GM23338 (cell line): ENCODE results near the gene RGSL1. TPM values are rescaled to one million over a fixed set of nuclear protein-coding genes. Genes with fewer than 3 reads are reported as not detected.

Experiments used
- ATAC-seq: fragments of 200-7000 bp; cut with Tn5 transposase; 3 replicates; pipeline ENCODE4 v1.9.1; 2020
- DNase-seq: peaks from one replicate; pipeline ENCODE4 v3.0.0-alpha.2; 2015; ENCODE audit warnings: low spot score
- H2AFZ ChIP-seq: fragments of 200-600 bp; sonication (generic); 2 replicates; pipeline ENCODE4 v1.8.0; 2016; ENCODE audit warnings: antibody characterized with exemption, mild to moderate bottlenecking, moderate library complexity
- H3F3A ChIP-seq: fragments of 200-600 bp; sonication (generic); replicated peaks from 2 replicates; pipeline ENCODE4 v1.8.0; 2017; ENCODE audit warnings: antibody characterized with exemption, mixed run types, low read depth
- H3K27ac ChIP-seq: fragments of 200-600 bp; sonication (generic); 2 replicates; pipeline ENCODE4 v1.6.1; 2016; ENCODE audit warnings: low read depth
- H3K27me3 ChIP-seq: fragments of 200-600 bp; sonication (generic); 2 replicates; pipeline ENCODE4 v1.8.0; 2016; ENCODE audit warnings: mild to moderate bottlenecking, mixed run types, moderate library complexity; ENCODE audit not compliant: insufficient read depth
- H3K36me3 ChIP-seq: fragments of 200-600 bp; sonication (generic); 2 replicates; pipeline ENCODE4 v1.8.0; 2016; ENCODE audit warnings: mild to moderate bottlenecking; ENCODE audit not compliant: insufficient read depth
- H3K4me1 ChIP-seq: fragments of 200-600 bp; sonication (generic); 2 replicates; pipeline ENCODE4 v1.8.0; 2016; ENCODE audit warnings: mild to moderate bottlenecking, moderate library complexity; ENCODE audit not compliant: insufficient read depth
- H3K4me2 ChIP-seq: fragments of 200-600 bp; sonication (generic); 2 replicates; pipeline ENCODE4 v1.7.1; 2017; ENCODE audit warnings: mixed run types
- H3K4me3 ChIP-seq: fragments of 200-600 bp; sonication (generic); 2 replicates; pipeline ENCODE4 v1.6.1; 2016; ENCODE audit warnings: mixed run types
- H3K79me2 ChIP-seq: fragments of 200-600 bp; sonication (generic); replicated peaks from 2 replicates; pipeline ENCODE4 v1.8.0; 2017; ENCODE audit warnings: mild to moderate bottlenecking; ENCODE audit not compliant: insufficient read depth
- H3K9me2 ChIP-seq: fragments of 200-600 bp; sonication (generic); 2 replicates; pipeline ENCODE4 v1.8.0; 2017; ENCODE audit not compliant: insufficient read depth
- H4K20me1 ChIP-seq: fragments of 200-600 bp; sonication (generic); replicated peaks from 2 replicates; pipeline ENCODE4 v1.8.0; 2017; ENCODE audit warnings: mild to moderate bottlenecking; ENCODE audit not compliant: insufficient read depth
- H3K27ac Mint-ChIP-seq: 2 replicates; pipeline ENCODE4 v1.8.0; 2020; ENCODE audit warnings: inconsistent platforms, mild to moderate bottlenecking, moderate library complexity, mixed read lengths
- H3K27me3 Mint-ChIP-seq: 3 replicates; pipeline ENCODE4 v1.8.0; 2022; ENCODE audit warnings: low read depth, mild to moderate bottlenecking, moderate library complexity, mixed read lengths, inconsistent platforms; ENCODE audit not compliant: insufficient read depth, poor library complexity
- H3K36me3 Mint-ChIP-seq: 3 replicates; pipeline ENCODE4 v1.8.0; 2021; ENCODE audit warnings: low read depth, mild to moderate bottlenecking, inconsistent platforms, moderate library complexity, mixed read lengths
- H3K4me1 Mint-ChIP-seq: 3 replicates; pipeline ENCODE4 v1.8.0; 2020; ENCODE audit warnings: mild to moderate bottlenecking, inconsistent platforms, mixed read lengths
- H3K4me3 Mint-ChIP-seq: 3 replicates; pipeline ENCODE4 v1.8.0; 2021; ENCODE audit warnings: moderate library complexity, mild to moderate bottlenecking, inconsistent platforms, mixed read lengths
- H3K9me3 Mint-ChIP-seq: 3 replicates; pipeline ENCODE4 v1.8.0; 2020; ENCODE audit warnings: moderate library complexity, mild to moderate bottlenecking, inconsistent platforms, mixed read lengths
- CREB1 ChIP-seq: fragments of 250-450 bp; sonication (Bioruptor Pico); IDR thresholded peaks from 2 replicates; pipeline ENCODE4 v1.5.0; 2020; ENCODE audit warnings: low read depth, mild to moderate bottlenecking, moderate library complexity
- EZH2 ChIP-seq: fragments of 200-600 bp; sonication (generic); IDR thresholded peaks from one replicate; pipeline ENCODE4 v1.8.0; 2017; ENCODE audit warnings: antibody characterized with exemption, mild to moderate bottlenecking, low read depth; ENCODE audit not compliant: unreplicated experiment
- EZH2phosphoT487 ChIP-seq: fragments of 200-600 bp; sonication (generic); IDR thresholded peaks from one replicate; pipeline ENCODE4 v1.8.1; 2018; ENCODE audit warnings: antibody characterized with exemption; ENCODE audit not compliant: unreplicated experiment
- JUNB ChIP-seq: IDR thresholded peaks from one replicate; pipeline ENCODE4 v1.6.1; 2016; ENCODE audit warnings: antibody characterized with exemption; ENCODE audit not compliant: unreplicated experiment
- NANOG ChIP-seq: IDR thresholded peaks from 2 replicates; pipeline ENCODE4 v1.6.1; 2016; ENCODE audit warnings: antibody characterized with exemption, borderline replicate concordance
- POLR2AphosphoS5 ChIP-seq: IDR thresholded peaks from 2 replicates; pipeline ENCODE4 v1.6.1; 2016; ENCODE audit warnings: antibody characterized with exemption, low read depth
- STAT1 ChIP-seq: IDR thresholded peaks from one replicate; pipeline ENCODE4 v1.6.1; 2016; ENCODE audit warnings: antibody characterized with exemption; ENCODE audit not compliant: unreplicated experiment
- ZNF114 ChIP-seq: fragments of 250-450 bp; sonication (Bioruptor Pico); IDR thresholded peaks from 2 replicates; pipeline ENCODE4 v1.5.0; 2020; ENCODE audit warnings: mild to moderate bottlenecking, moderate library complexity
- ZNF331 ChIP-seq: fragments of 250-450 bp; sonication (Bioruptor Pico); IDR thresholded peaks from 2 replicates; pipeline ENCODE4 v1.5.0; 2020; ENCODE audit warnings: low read depth, mild to moderate bottlenecking, moderate library complexity
- polyA plus RNA-seq: library from polyadenylated mRNA; unstranded; fragments of >200 nt; fragmentation: Nextera tagmentation; extraction: Ambion mirVana; gene quantifications from 2 replicates; pipeline ENCODE4 v1.2.1, GENCODE V29; 2016
- total RNA-seq: library from RNA; depleted of rRNA; stranded (reverse); fragments of >200 nt; shearing (Covaris generic); gene quantifications from 2 replicates; pipeline ENCODE4 v1.2.3, GENCODE V29; 2014
- TF ChIP-seq, protein P1 (sequence below): IDR thresholded peaks from one replicate; pipeline ENCODE4 v1.6.1; 2018; ENCODE audit warnings: antibody characterized with exemption; ENCODE audit not compliant: unreplicated experiment
- TF ChIP-seq, protein P2 (sequence below), 2 experiments: fragments of 200-600 bp in 1 of 2; sonication (generic) in 1 of 2; conservative IDR thresholded peaks; 2 replicates each; pipeline versions ENCODE4 v1.5.1 to v1.6.1; 2016 to 2017; ENCODE audit warnings: antibody characterized with exemption in 2 of 2, low read depth in 2 of 2, mild to moderate bottlenecking in 2 of 2, moderate library complexity in 1 of 2
- TF ChIP-seq, protein P3 (sequence below): IDR thresholded peaks from 2 replicates; pipeline ENCODE4 v1.6.1; 2016; ENCODE audit warnings: antibody characterized with exemption
- TF ChIP-seq, protein P4 (sequence below): fragments of 250-450 bp; sonication (Bioruptor Pico); IDR thresholded peaks from 2 replicates; pipeline ENCODE4 v1.5.0; 2020; ENCODE audit warnings: mild to moderate bottlenecking, moderate library complexity

The RGSL1 gene
- total and polyA plus RNA-seq, 2 experiments from 2014 or later = not detected

DNA sequence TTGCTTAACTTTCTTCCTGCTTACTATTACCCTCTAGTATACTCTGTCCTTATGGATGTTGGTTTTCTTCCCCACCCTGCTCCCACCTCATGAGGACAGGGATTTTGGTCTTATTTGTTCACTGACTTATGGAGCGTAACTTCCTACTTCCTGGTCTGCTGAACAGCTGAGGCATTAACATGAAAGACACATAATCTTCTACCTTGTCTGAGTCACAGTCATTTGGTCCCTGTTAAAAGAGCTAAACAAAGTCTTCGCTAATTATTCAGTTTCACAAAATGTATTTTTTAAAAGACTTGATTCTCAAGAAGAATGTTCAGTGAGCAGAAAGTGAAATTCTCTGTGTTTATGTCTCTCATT lies 120.6 kb downstream of the RGSL1 start:
- H3K4me3 Mint-ChIP-seq = no peak overlapping the region
- no peak overlapping the region; the same call in 1 of the 2 replicates for H2AFZ ChIP-seq
- H3K36me3 Mint-ChIP-seq = no peaks in the 10 kb centered on the region
- H4K20me1 ChIP-seq = no peaks in the 10 kb centered on the region
- no peak for DNase-seq
- no peak overlapping the region for H3K4me2 ChIP-seq
- no peaks in the 10 kb centered on the region; the same call in 2 of the 3 replicates for H3K4me1 Mint-ChIP-seq
- H3K27ac ChIP-seq = no peak overlapping the region
- no peaks in the 10 kb centered on the region for H3K27me3 ChIP-seq
- H3K27ac Mint-ChIP-seq = no peak overlapping the region
- H3K4me1 ChIP-seq = no peaks in the 10 kb centered on the region
- 0 out of 2 replicates have a peak, but pooled peaks cover 3% of the 10 kb centered on the region for H3K9me2 ChIP-seq
- H3K4me3 ChIP-seq = no peak overlapping the region
- no peaks in the 10 kb centered on the region for H3K36me3 ChIP-seq
- no peaks in the 10 kb centered on the region; the same call in 2 of the 3 replicates for H3K9me3 Mint-ChIP-seq
- ATAC-seq = no peak
- no peaks in the 10 kb centered on the region for H3F3A ChIP-seq
- no peaks in the 10 kb centered on the region for H3K27me3 Mint-ChIP-seq
- no peaks in the 10 kb centered on the region for H3K79me2 ChIP-seq
- TF ChIP-seq ZNF114 (CRISPR knock-in tag) (no peak), NANOG (no peak), EZH2phosphoT487 (no peak), JUNB (no peak), CREB1 (CRISPR knock-in tag) (no peak), EZH2 (no peak), STAT1 (no peak), POLR2AphosphoS5 (no peak), ZNF331 (CRISPR knock-in tag) (no peak)
- TF ChIP-seq, protein P1, sequence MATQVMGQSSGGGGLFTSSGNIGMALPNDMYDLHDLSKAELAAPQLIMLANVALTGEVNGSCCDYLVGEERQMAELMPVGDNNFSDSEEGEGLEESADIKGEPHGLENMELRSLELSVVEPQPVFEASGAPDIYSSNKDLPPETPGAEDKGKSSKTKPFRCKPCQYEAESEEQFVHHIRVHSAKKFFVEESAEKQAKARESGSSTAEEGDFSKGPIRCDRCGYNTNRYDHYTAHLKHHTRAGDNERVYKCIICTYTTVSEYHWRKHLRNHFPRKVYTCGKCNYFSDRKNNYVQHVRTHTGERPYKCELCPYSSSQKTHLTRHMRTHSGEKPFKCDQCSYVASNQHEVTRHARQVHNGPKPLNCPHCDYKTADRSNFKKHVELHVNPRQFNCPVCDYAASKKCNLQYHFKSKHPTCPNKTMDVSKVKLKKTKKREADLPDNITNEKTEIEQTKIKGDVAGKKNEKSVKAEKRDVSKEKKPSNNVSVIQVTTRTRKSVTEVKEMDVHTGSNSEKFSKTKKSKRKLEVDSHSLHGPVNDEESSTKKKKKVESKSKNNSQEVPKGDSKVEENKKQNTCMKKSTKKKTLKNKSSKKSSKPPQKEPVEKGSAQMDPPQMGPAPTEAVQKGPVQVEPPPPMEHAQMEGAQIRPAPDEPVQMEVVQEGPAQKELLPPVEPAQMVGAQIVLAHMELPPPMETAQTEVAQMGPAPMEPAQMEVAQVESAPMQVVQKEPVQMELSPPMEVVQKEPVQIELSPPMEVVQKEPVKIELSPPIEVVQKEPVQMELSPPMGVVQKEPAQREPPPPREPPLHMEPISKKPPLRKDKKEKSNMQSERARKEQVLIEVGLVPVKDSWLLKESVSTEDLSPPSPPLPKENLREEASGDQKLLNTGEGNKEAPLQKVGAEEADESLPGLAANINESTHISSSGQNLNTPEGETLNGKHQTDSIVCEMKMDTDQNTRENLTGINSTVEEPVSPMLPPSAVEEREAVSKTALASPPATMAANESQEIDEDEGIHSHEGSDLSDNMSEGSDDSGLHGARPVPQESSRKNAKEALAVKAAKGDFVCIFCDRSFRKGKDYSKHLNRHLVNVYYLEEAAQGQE = no peak
- TF ChIP-seq, protein P2, sequence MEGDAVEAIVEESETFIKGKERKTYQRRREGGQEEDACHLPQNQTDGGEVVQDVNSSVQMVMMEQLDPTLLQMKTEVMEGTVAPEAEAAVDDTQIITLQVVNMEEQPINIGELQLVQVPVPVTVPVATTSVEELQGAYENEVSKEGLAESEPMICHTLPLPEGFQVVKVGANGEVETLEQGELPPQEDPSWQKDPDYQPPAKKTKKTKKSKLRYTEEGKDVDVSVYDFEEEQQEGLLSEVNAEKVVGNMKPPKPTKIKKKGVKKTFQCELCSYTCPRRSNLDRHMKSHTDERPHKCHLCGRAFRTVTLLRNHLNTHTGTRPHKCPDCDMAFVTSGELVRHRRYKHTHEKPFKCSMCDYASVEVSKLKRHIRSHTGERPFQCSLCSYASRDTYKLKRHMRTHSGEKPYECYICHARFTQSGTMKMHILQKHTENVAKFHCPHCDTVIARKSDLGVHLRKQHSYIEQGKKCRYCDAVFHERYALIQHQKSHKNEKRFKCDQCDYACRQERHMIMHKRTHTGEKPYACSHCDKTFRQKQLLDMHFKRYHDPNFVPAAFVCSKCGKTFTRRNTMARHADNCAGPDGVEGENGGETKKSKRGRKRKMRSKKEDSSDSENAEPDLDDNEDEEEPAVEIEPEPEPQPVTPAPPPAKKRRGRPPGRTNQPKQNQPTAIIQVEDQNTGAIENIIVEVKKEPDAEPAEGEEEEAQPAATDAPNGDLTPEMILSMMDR (conservative IDR thresholded peaks at IDR 0.05; ENCODE audit: low read depth in 2 of 2) = no peak
- TF ChIP-seq, protein P3, sequence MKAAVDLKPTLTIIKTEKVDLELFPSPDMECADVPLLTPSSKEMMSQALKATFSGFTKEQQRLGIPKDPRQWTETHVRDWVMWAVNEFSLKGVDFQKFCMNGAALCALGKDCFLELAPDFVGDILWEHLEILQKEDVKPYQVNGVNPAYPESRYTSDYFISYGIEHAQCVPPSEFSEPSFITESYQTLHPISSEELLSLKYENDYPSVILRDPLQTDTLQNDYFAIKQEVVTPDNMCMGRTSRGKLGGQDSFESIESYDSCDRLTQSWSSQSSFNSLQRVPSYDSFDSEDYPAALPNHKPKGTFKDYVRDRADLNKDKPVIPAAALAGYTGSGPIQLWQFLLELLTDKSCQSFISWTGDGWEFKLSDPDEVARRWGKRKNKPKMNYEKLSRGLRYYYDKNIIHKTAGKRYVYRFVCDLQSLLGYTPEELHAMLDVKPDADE = no peak
- TF ChIP-seq, protein P4, sequence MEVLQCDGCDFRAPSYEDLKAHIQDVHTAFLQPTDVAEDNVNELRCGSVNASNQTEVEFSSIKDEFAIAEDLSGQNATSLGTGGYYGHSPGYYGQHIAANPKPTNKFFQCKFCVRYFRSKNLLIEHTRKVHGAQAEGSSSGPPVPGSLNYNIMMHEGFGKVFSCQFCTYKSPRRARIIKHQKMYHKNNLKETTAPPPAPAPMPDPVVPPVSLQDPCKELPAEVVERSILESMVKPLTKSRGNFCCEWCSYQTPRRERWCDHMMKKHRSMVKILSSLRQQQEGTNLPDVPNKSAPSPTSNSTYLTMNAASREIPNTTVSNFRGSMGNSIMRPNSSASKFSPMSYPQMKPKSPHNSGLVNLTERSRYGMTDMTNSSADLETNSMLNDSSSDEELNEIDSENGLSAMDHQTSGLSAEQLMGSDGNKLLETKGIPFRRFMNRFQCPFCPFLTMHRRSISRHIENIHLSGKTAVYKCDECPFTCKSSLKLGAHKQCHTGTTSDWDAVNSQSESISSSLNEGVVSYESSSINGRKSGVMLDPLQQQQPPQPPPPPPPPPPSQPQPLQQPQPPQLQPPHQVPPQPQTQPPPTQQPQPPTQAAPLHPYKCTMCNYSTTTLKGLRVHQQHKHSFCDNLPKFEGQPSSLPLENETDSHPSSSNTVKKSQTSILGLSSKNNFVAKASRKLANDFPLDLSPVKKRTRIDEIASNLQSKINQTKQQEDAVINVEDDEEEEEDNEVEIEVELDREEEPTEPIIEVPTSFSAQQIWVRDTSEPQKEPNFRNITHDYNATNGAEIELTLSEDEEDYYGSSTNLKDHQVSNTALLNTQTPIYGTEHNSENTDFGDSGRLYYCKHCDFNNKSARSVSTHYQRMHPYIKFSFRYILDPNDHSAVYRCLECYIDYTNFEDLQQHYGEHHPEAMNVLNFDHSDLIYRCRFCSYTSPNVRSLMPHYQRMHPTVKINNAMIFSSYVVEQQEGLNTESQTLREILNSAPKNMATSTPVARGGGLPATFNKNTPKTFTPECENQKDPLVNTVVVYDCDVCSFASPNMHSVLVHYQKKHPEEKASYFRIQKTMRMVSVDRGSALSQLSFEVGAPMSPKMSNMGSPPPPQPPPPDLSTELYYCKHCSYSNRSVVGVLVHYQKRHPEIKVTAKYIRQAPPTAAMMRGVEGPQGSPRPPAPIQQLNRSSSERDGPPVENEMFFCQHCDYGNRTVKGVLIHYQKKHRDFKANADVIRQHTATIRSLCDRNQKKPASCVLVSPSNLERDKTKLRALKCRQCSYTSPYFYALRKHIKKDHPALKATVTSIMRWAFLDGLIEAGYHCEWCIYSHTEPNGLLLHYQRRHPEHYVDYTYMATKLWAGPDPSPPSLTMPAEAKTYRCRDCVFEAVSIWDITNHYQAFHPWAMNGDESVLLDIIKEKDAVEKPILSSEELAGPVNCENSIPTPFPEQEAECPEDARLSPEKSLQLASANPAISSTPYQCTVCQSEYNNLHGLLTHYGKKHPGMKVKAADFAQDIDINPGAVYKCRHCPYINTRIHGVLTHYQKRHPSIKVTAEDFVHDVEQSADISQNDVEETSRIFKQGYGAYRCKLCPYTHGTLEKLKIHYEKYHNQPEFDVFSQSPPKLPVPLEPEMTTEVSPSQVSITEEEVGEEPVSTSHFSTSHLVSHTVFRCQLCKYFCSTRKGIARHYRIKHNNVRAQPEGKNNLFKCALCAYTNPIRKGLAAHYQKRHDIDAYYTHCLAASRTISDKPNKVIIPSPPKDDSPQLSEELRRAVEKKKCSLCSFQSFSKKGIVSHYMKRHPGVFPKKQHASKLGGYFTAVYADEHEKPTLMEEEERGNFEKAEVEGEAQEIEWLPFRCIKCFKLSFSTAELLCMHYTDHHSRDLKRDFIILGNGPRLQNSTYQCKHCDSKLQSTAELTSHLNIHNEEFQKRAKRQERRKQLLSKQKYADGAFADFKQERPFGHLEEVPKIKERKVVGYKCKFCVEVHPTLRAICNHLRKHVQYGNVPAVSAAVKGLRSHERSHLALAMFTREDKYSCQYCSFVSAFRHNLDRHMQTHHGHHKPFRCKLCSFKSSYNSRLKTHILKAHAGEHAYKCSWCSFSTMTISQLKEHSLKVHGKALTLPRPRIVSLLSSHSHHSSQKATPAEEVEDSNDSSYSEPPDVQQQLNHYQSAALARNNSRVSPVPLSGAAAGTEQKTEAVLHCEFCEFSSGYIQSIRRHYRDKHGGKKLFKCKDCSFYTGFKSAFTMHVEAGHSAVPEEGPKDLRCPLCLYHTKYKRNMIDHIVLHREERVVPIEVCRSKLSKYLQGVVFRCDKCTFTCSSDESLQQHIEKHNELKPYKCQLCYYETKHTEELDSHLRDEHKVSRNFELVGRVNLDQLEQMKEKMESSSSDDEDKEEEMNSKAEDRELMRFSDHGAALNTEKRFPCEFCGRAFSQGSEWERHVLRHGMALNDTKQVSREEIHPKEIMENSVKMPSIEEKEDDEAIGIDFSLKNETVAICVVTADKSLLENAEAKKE (CRISPR knock-in tag) = no peak
